Esophagus squamous epithelium (tissue), 5 donors: ENCODE results near the gene KRTAP10-2. TPM values are rescaled to one million over a fixed set of nuclear protein-coding genes. Genes with fewer than 3 reads are reported as not detected.

Experiments
- DNase-seq: peaks from one replicate; lab custom pipeline; 2025; lab: John Stamatoyannopoulos, UW
- H3K27ac ChIP-seq, 4 donors: fragments of 200-600 bp; sonication (generic); one replicate each; pipeline ENCODE4 v1.5.1; 2016 to 2019; ENCODE audit warnings: mild to moderate bottlenecking in 1 of 4
- H3K27me3 ChIP-seq, 4 donors: fragments of 200-600 bp; sonication (generic); 1 replicate in 3 of 4; 2 replicates in 1 of 4; pipeline versions ENCODE4 v1.5.1 to v1.6.0; 2017 to 2021; ENCODE audit warnings: antibody characterized with exemption in 1 of 4
- H3K36me3 ChIP-seq, 3 donors: fragments of 200-600 bp; sonication (generic); one replicate each; pipeline ENCODE4 v1.5.1; 2016 to 2019
- H3K4me1 ChIP-seq, 3 donors: fragments of 200-600 bp; sonication (generic); one replicate each; pipeline ENCODE4 v1.5.1; 2017 to 2019
- H3K4me3 ChIP-seq, 4 donors: fragments of 200-600 bp; sonication (generic); 1 replicate in 3 of 4; 2 replicates in 1 of 4; pipeline ENCODE4 v1.5.1; 2016 to 2019; ENCODE audit warnings: mild to moderate bottlenecking in 2 of 4, moderate library complexity in 1 of 4
- H3K9me3 ChIP-seq, 3 donors: fragments of 200-600 bp; sonication (generic); one replicate each; pipeline ENCODE4 v1.5.1; 2016 to 2019
- CTCF ChIP-seq, 6 experiments: fragments of 450-650 bp in 4 of 6; fragments of 200-600 bp in 2 of 6; sonication (generic) in 2 of 6; IDR thresholded peaks; one replicate each; pipeline ENCODE4 v1.5.1; 2016 to 2019; ENCODE audit warnings: antibody characterized with exemption in 6 of 6, mild to moderate bottlenecking in 4 of 6, moderate library complexity in 4 of 6
- POLR2A ChIP-seq, 4 donors: fragments of 450-650 bp; IDR thresholded peaks; one replicate each; pipeline ENCODE4 v1.6.1; 2017; ENCODE audit warnings: antibody characterized with exemption in 4 of 4, mild to moderate bottlenecking in 4 of 4, moderate library complexity in 3 of 4
- WGBS, 2 donors: methylation state at CpG; one replicate each; pipeline ENCODE4 v1.1.5; 2018; 5-methylcytosine and 5-hydroxymethylcytosine counted together
- intact Hi-C: fragments of 100-400 bp; cut with DNase I; formaldehyde crosslinking; loops from one replicate; pipeline ENCODE4 v1.15.0; 2022
- total RNA-seq, 4 donors: library from RNA; depleted of rRNA; stranded (reverse); fragments of >200 nt; gene quantifications; one replicate each; pipeline ENCODE4 v1.1.0, GENCODE V29; 2016
- donor health status: DM: yes; HTN: yes; CAD: no.

The KRTAP10-2 gene
- total RNA-seq, 4 donors from 2014 or later: not detected

GRCh38 chr21:44510508-44511218 is 40.6 kb downstream of the KRTAP10-2 start:
- WGBS, 2 donors: 9 to 23% methylated on average over 2 to 4 of the region's 36 CpGs
- DNase-seq: no peak

GRCh38 chr21:44510109-44510507 is 41.2 kb downstream of the KRTAP10-2 start:
- Histone ChIP-seq H3K9me3 (no peaks in the 10 kb centered on the region), H3K36me3 (no peaks in the 10 kb centered on the region), H3K27me3 (peaks cover 0 to 73% (median 2%) of the 10 kb centered on the region in 4 donors), H3K4me1 (peaks cover 0 to 16% (median 0%) of the 10 kb centered on the region in 3 donors), H3K4me3 (peak overlapping the region in 1 of 4 donors; percentile 47), H3K27ac (no peak overlapping the region)
- TF ChIP-seq CTCF (IDR thresholded peaks at IDR 0.05) (no peak), POLR2A (IDR thresholded peaks at IDR 0.05) (no peak)
- DNase-seq: no peak
- intact Hi-C loops: loop anchor here (10.0 kb wide), 1 partner anchor 285 kb away; no protein-coding TSS in a partner anchor
- WGBS, 2 donors: 0% methylated on average over 1 of the region's 18 CpGs; no CpG with 5 or more reads in 1 of the 2 donors

More at GRCh38 chr21:44510508-44511218, 40.6 kb downstream of the KRTAP10-2 start:
- Histone ChIP-seq H3K4me3 (peak overlapping the region in 1 of 4 donors; percentile 47), H3K4me1 (peaks cover 0 to 16% (median 0%) of the 10 kb centered on the region in 3 donors), H3K27ac (no peak overlapping the region), H3K9me3 (no peaks in the 10 kb centered on the region), H3K36me3 (no peaks in the 10 kb centered on the region), H3K27me3 (peaks cover 0 to 73% (median 2%) of the 10 kb centered on the region in 4 donors)
- TF ChIP-seq POLR2A (IDR thresholded peaks at IDR 0.05) (no peak), CTCF (IDR thresholded peaks at IDR 0.05) (peak; percentile 68 to 91 (median 84))
- intact Hi-C loops: loop anchor here (10.0 kb wide), 1 partner anchor 284 kb away; no protein-coding TSS in a partner anchor

GRCh38 chr21:44509539-44509938 is 41.8 kb downstream of the KRTAP10-2 start:
- TF ChIP-seq POLR2A (IDR thresholded peaks at IDR 0.05) (no peak), CTCF (IDR thresholded peaks at IDR 0.05) (peak in 4 of 6 experiments; percentile 22 to 48 (median 40))
- no peak overlapping the region for H3K27ac ChIP-seq
- H3K36me3 ChIP-seq: no peaks in the 10 kb centered on the region
- H3K27me3 ChIP-seq: peaks cover 0 to 73% (median 2%) of the 10 kb centered on the region in 4 donors
- H3K4me1 ChIP-seq: peaks cover 0 to 16% (median 0%) of the 10 kb centered on the region in 3 donors
- intact Hi-C loops: no loop called here
- H3K9me3 ChIP-seq: no peaks in the 10 kb centered on the region
- no peak for DNase-seq
- 57 to 64% methylated on average over 9 to 10 of the region's 12 CpGs for WGBS, 2 donors
- H3K4me3 ChIP-seq: no peak overlapping the region

GRCh38 chr21:44508711-44509445 is 42.4 kb downstream of the KRTAP10-2 start:
- WGBS, 2 donors: 40 to 60% methylated on average over 1 to 18 of the region's 30 CpGs
- intact Hi-C loops: no loop called here
- peaks cover 0 to 73% (median 2%) of the 10 kb centered on the region in 4 donors for H3K27me3 ChIP-seq

More at GRCh38 chr21:44508711-44509445, 42.4 kb downstream of the KRTAP10-2 start:
- no peak for TF ChIP-seq POLR2A (IDR thresholded peaks at IDR 0.05)
- TF ChIP-seq CTCF (IDR thresholded peaks at IDR 0.05): no peak
- DNase-seq: no peak
- no peak overlapping the region for H3K4me3 ChIP-seq
- peaks cover 0 to 16% (median 0%) of the 10 kb centered on the region in 3 donors for H3K4me1 ChIP-seq
- no peaks in the 10 kb centered on the region for H3K9me3 ChIP-seq
- no peak overlapping the region for H3K27ac ChIP-seq
- H3K36me3 ChIP-seq: no peaks in the 10 kb centered on the region
